Measurements from ENCODE around the gene MINDY4. TPM values are rescaled to one million over a fixed set of nuclear protein-coding genes. Genes with fewer than 3 reads are reported as not detected.

MINDY4 gene
- total RNA-seq, 1 donor from 2014 or later, result 2.8 TPM

GRCh38 chr7:30924624-30925023 is 153.4 kb downstream of the MINDY4 start:
- ATAC-seq (ENCODE audit: poor library complexity), result no peak
- no peak for DNase-seq
- intact Hi-C loops (cut with DNase I), result no loop called here

- intact Hi-C loops (cut with DNase I), result no loop called here
- DNase-seq, result no peak
Measured at GRCh38 chr7:30925117-30925516, 153.9 kb downstream of the MINDY4 start.

GRCh38 chr7:30925913-30926312 is 154.7 kb downstream of the MINDY4 start:
- ATAC-seq (ENCODE audit: poor library complexity), result no peak
- peak; percentile 23 for DNase-seq

More at GRCh38 chr7:30925117-30925516, 153.9 kb downstream of the MINDY4 start:
- ATAC-seq (ENCODE audit: poor library complexity), result no peak

GRCh38 chr7:30926313-30926712 is 155.1 kb downstream of the MINDY4 start:
- ATAC-seq (ENCODE audit: poor library complexity), result no peak
- intact Hi-C loops (cut with DNase I), result no loop called here
- no peak for DNase-seq

More at GRCh38 chr7:30925913-30926312, 154.7 kb downstream of the MINDY4 start:
- intact Hi-C loops (cut with DNase I), result no loop called here

- intact Hi-C loops (cut with DNase I), result no loop called here
- ATAC-seq (ENCODE audit: poor library complexity) (no peak), DNase-seq (no peak)
Measured at GRCh38 chr7:30927040-30927439, 155.8 kb downstream of the MINDY4 start.

GRCh38 chr7:30927559-30927958 is 156.3 kb downstream of the MINDY4 start:
- ATAC-seq (ENCODE audit: poor library complexity), result no peak
- no peak for DNase-seq
- intact Hi-C loops (cut with DNase I), result no loop called here

- ATAC-seq (ENCODE audit: poor library complexity) (no peak), DNase-seq (no peak)
- intact Hi-C loops (cut with DNase I), result no loop called here
Measured at GRCh38 chr7:30928254-30928872, 157.1 kb downstream of the MINDY4 start.

GRCh38 chr7:30929686-30930085 is 158.5 kb downstream of the MINDY4 start:
- no peak for DNase-seq
- ATAC-seq (ENCODE audit: poor library complexity), result no peak
- intact Hi-C loops (cut with DNase I), result no loop called here

- peak; percentile 78 for ATAC-seq (ENCODE audit: poor library complexity)
- intact Hi-C loops (cut with DNase I), result no loop called here
- peak; percentile 56 for DNase-seq
Measured at GRCh38 chr7:30930621-30931020, 159.4 kb downstream of the MINDY4 start.

GRCh38 chr7:30931161-30931928 is 160.1 kb downstream of the MINDY4 start:
- intact Hi-C loops (cut with DNase I), result no loop called here
- peak; percentile 58 for DNase-seq
- ATAC-seq (ENCODE audit: poor library complexity), result peak; percentile 56

- ATAC-seq (ENCODE audit: poor library complexity) (no peak), DNase-seq (no peak)
- intact Hi-C loops (cut with DNase I), result no loop called here
Measured at GRCh38 chr7:30931929-30932540, 160.8 kb downstream of the MINDY4 start.

- DNase-seq (no peak), ATAC-seq (ENCODE audit: poor library complexity) (no peak)
- intact Hi-C loops (cut with DNase I), result no loop called here
Measured at GRCh38 chr7:30932562-30932961, 161.3 kb downstream of the MINDY4 start.

GRCh38 chr7:30933124-30933974 is 162.1 kb downstream of the MINDY4 start:
- peak; percentile 40 for DNase-seq
- ATAC-seq (ENCODE audit: poor library complexity), result no peak
- intact Hi-C loops (cut with DNase I), result no loop called here

- intact Hi-C loops (cut with DNase I), result no loop called here
- no peak for ATAC-seq (ENCODE audit: poor library complexity)
- no peak for DNase-seq
Measured at GRCh38 chr7:30934225-30934624, 163.0 kb downstream of the MINDY4 start.

GRCh38 chr7:30934732-30935568 is 163.7 kb downstream of the MINDY4 start:
- no peak for ATAC-seq (ENCODE audit: poor library complexity)
- peak; percentile 34 for DNase-seq
- intact Hi-C loops (cut with DNase I), result no loop called here

GRCh38 chr7:30935569-30935877 is 164.3 kb downstream of the MINDY4 start:
- intact Hi-C loops (cut with DNase I), result no loop called here

GRCh38 chr7:30936650-30937245 is 165.5 kb downstream of the MINDY4 start:
- DNase-seq (peak; percentile 24), ATAC-seq (ENCODE audit: poor library complexity) (no peak)
- intact Hi-C loops (cut with DNase I), result no loop called here

More at GRCh38 chr7:30935569-30935877, 164.3 kb downstream of the MINDY4 start:
- no peak for DNase-seq
- ATAC-seq (ENCODE audit: poor library complexity), result no peak

- intact Hi-C loops (cut with DNase I), result no loop called here
- ATAC-seq (ENCODE audit: poor library complexity), result no peak
- DNase-seq, result no peak
Measured at GRCh38 chr7:30937416-30937815, 166.2 kb downstream of the MINDY4 start.
